ENCODE data around the gene B3GNT7.

The B3GNT7 gene

DNA sequence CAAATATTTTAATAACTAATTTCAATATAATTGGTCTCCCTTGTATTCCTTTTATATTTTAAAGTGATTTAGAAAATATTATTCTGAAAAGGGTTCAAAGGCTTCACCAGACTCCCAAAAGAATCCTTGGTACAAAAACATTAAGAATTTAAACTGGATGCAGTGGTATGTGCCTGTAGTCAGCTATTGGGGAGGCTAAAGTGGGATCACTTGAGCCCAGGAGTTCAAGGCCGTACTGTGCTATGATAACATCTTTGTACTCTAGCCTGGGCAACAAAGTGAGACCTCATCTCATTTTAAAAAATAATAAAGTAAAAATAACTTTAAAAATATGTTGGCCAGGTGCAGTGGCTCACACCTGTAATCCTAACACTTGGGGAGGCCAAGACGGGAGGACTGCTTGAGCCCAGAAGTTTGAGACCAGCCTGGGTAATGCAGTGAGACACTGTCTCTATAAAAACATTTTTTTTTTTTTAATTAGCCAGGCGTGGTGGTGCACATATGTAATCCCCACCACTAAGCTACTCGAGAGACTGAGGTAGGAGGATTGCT is 54.1 kb downstream of the B3GNT7 start:
- no peak overlapping the region for H3K27ac Mint-ChIP-seq
- H3K4me1 Mint-ChIP-seq, result no peaks in the 10 kb centered on the region
- H3K4me3 Mint-ChIP-seq, result no peak overlapping the region
- TF ChIP-seq, protein P1, sequence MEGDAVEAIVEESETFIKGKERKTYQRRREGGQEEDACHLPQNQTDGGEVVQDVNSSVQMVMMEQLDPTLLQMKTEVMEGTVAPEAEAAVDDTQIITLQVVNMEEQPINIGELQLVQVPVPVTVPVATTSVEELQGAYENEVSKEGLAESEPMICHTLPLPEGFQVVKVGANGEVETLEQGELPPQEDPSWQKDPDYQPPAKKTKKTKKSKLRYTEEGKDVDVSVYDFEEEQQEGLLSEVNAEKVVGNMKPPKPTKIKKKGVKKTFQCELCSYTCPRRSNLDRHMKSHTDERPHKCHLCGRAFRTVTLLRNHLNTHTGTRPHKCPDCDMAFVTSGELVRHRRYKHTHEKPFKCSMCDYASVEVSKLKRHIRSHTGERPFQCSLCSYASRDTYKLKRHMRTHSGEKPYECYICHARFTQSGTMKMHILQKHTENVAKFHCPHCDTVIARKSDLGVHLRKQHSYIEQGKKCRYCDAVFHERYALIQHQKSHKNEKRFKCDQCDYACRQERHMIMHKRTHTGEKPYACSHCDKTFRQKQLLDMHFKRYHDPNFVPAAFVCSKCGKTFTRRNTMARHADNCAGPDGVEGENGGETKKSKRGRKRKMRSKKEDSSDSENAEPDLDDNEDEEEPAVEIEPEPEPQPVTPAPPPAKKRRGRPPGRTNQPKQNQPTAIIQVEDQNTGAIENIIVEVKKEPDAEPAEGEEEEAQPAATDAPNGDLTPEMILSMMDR (IDR thresholded peaks at IDR 0.05), result no peak
- peaks cover 11% of the 10 kb centered on the region for H3K36me3 Mint-ChIP-seq (ENCODE audit: low read depth)
- peaks cover 10% of the 10 kb centered on the region for H3K27me3 Mint-ChIP-seq (ENCODE audit: low read depth, poor library complexity)
- no peaks in the 10 kb centered on the region for H3K9me3 Mint-ChIP-seq
- DNase-seq, result no peak

DNA sequence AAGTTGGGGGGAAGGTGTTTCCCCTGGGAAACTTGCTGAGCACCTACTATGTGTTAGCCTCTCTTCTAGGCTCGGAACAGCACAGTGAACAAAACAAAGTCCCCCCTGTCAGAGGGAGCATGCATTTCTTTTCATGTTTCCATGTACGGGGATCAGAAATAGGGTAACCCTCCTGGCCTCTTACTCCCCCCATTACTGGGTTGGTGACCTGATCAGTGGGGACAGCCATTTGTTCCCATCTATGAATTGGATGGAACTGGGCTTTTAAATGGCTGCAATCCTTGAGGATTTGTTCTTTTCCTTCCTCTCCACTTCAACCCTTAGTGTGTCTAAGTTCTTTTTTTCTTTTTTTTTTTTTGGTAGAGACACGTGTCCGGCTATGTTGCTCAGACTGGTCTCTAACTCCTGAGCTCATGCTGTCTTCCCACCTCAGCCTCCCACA is 55.1 kb downstream of the B3GNT7 start:
- Mint-ChIP-seq H3K4me1 (no peaks in the 10 kb centered on the region), H3K36me3 (ENCODE audit: low read depth) (peaks cover 21% of the 10 kb centered on the region), H3K27ac (no peak overlapping the region), H3K4me3 (no peak overlapping the region), H3K27me3 (ENCODE audit: low read depth, poor library complexity) (peaks cover 10% of the 10 kb centered on the region), H3K9me3 (no peaks in the 10 kb centered on the region)
- no peak for DNase-seq
- TF ChIP-seq, protein P1 (IDR thresholded peaks at IDR 0.05), result no peak

Data from nephron progenitor cell (in vitro differentiated cells).